PC-9 (cell line): Measurements from ENCODE around the gene VWA5B2. TPM values are rescaled to one million over a fixed set of nuclear protein-coding genes. Genes with fewer than 3 reads are reported as not detected.

Experiments used
- BruUV-seq: library from RNA; stranded (reverse); fragments of 400-500 nt; replicated peaks from 2 replicates; lab custom pipeline; 2021; lab: Mats Ljungman, UMichigan
- CTCF ChIA-PET: fragments of 300-600 bp; sonication (Branson Sonifier 250); formaldehyde crosslinking; loops from one replicate; lab custom pipeline; 2022; ENCODE audit warnings: antibody characterized with exemption; lab: Charles Lee
- POLR2A ChIA-PET: fragments of 300-600 bp; sonication (Branson Sonifier 250); formaldehyde crosslinking; loops from one replicate; lab custom pipeline; 2022; ENCODE audit warnings: antibody characterized with exemption; ENCODE audit not compliant: unreplicated experiment; lab: Charles Lee
- DNase-seq, 2 experiments: peaks; one replicate each; pipeline versions ENCODE4 v3.0.0 to v3.0.0-alpha.2; 2015 to 2022; ENCODE audit warnings: mixed read lengths in 1 of 2
- H2AFZ ChIP-seq: fragments of 200-600 bp; sonication (generic); 2 replicates; pipeline ENCODE4 v1.8.1; 2017; ENCODE audit warnings: antibody characterized with exemption
- H3F3A ChIP-seq: fragments of 200-600 bp; sonication (generic); 2 replicates; pipeline ENCODE4 v1.8.1; 2017; ENCODE audit warnings: antibody characterized with exemption, mild to moderate bottlenecking, low read depth; ENCODE audit not compliant: insufficient read depth
- H3K27ac ChIP-seq: fragments of 200-600 bp; sonication (generic); 2 replicates; pipeline ENCODE4 v1.6.1; 2016; ENCODE audit warnings: mixed run types
- H3K27me3 ChIP-seq: fragments of 200-600 bp; sonication (generic); 2 replicates; pipeline ENCODE4 v1.6.1; 2016; ENCODE audit warnings: low read depth, mixed run types; ENCODE audit not compliant: insufficient read depth
- H3K36me3 ChIP-seq: fragments of 200-600 bp; sonication (generic); 2 replicates; pipeline ENCODE4 v1.6.1; 2016; ENCODE audit warnings: low read depth, mixed run types
- H3K4me1 ChIP-seq: fragments of 200-600 bp; sonication (generic); replicated peaks from 2 replicates; pipeline ENCODE4 v1.6.1; 2016; ENCODE audit warnings: mixed run types; ENCODE audit not compliant: insufficient read depth
- H3K4me2 ChIP-seq: fragments of 200-600 bp; sonication (generic); 2 replicates; pipeline ENCODE4 v1.6.1; 2017; ENCODE audit warnings: mixed run types
- H3K4me3 ChIP-seq: fragments of 200-600 bp; sonication (generic); 2 replicates; pipeline ENCODE4 v1.6.1; 2016; ENCODE audit warnings: mixed run types
- H3K79me2 ChIP-seq: fragments of 200-600 bp; sonication (generic); 2 replicates; pipeline ENCODE4 v1.6.1; 2017; ENCODE audit warnings: low read depth, mixed run types
- H3K9me2 ChIP-seq: fragments of 200-600 bp; sonication (generic); 2 replicates; pipeline ENCODE4 v1.8.1; 2017; ENCODE audit warnings: mild to moderate bottlenecking; ENCODE audit not compliant: insufficient read depth
- H3K9me3 ChIP-seq: fragments of 200-600 bp; sonication (generic); 2 replicates; pipeline ENCODE4 v1.8.1; 2016; ENCODE audit warnings: low read depth; ENCODE audit not compliant: insufficient read depth
- H4K20me1 ChIP-seq: fragments of 200-600 bp; sonication (generic); 2 replicates; pipeline ENCODE4 v1.8.1; 2017; ENCODE audit not compliant: insufficient read depth
- CTCF ChIP-seq: fragments of 200-600 bp; sonication (generic); conservative IDR thresholded peaks from 2 replicates; pipeline ENCODE4 v1.6.1; 2017; ENCODE audit warnings: mixed run types, antibody characterized with exemption, mild to moderate bottlenecking, moderate library complexity
- EZH2 ChIP-seq: fragments of 200-600 bp; sonication (generic); IDR thresholded peaks from 2 replicates; pipeline ENCODE4 v1.8.0; 2017; ENCODE audit warnings: antibody characterized with exemption, low read depth
- intact Hi-C: fragments of 100-400 bp; cut with micrococcal nuclease; formaldehyde crosslinking; loops from one replicate; pipeline ENCODE4 v1.10.0; 2022; ENCODE audit not compliant: unreplicated experiment
- total RNA-seq: library from RNA; stranded (reverse); gene quantifications from 2 replicates; pipeline ENCODE4 v1.2.3, GENCODE V29; 2021

VWA5B2 gene
- total RNA-seq, 1 experiment from 2014 or later = 0.76 TPM

GRCh38 chr3:184186184-184186901 lies 43.0 kb upstream of the VWA5B2 start, which contains the start of gene ABCF3:
TSS of gene ABCF3 (plus strand) at chr3:184186199. CDS start at chr3:184186208, 9 bp downstream.
- Histone ChIP-seq H3K79me2 (peaks cover 36% of the 10 kb centered on the region), H3K4me3 (peak within 1 kb of the TSS; percentile 78), H3F3A (peaks cover 24% of the 10 kb centered on the region), H3K9me3 (no peaks in the 10 kb centered on the region), H3K27ac (peak within 1 kb of the TSS; percentile 74), H3K9me2 (no peaks in the 10 kb centered on the region), H3K36me3 (peaks cover 53% of the 10 kb centered on the region), H3K4me1 (peaks cover 17% of the 10 kb centered on the region), H3K27me3 (no peaks in the 10 kb centered on the region), H4K20me1 (peaks cover 18% of the 10 kb centered on the region), H2AFZ (peak within 1 kb of the TSS; percentile 94), H3K4me2 (peak within 1 kb of the TSS; percentile 96)
- BruUV-seq = no TSS peak
- TF ChIP-seq CTCF (no peak), EZH2 (no peak)
- POLR2A ChIA-PET = interaction anchor here (0.6 to 1.0 kb wide), 6 partner anchors 10 to 792 kb away, joined by 3 to 9 read pairs (median 4); no protein-coding TSS in a partner anchor
- DNase-seq = peak in 1 of 2 experiments; percentile 60
- intact Hi-C loops = loop anchor here (2.0 kb wide), 2 partner anchors 54 to 292 kb away; no protein-coding TSS in a partner anchor
- CTCF ChIA-PET = interaction anchor here (0.6 to 1.9 kb wide), 6 partner anchors 10 to 302 kb away, joined by 3 to 8 read pairs (median 4); partner anchors contain the start of genes AP2M1 and PARL

GRCh38 chr3:184186902-184187207 lies 42.5 kb upstream of the VWA5B2 start:
- peak overlapping the region; percentile 40; the same call in 1 of the 2 replicates for H3K27ac ChIP-seq
- ChIA-PET CTCF (interaction anchor here (0.6 to 1.9 kb wide), 3 partner anchors 24 to 302 kb away, joined by 5 to 8 read pairs (median 5); partner anchors contain the start of gene PARL), POLR2A (no interaction called here)
- intact Hi-C loops = loop anchor here (2.0 kb wide), 2 partner anchors 54 to 292 kb away; no protein-coding TSS in a partner anchor
- peaks cover 18% of the 10 kb centered on the region for H4K20me1 ChIP-seq
- no peak for TF ChIP-seq CTCF
- TF ChIP-seq EZH2 = no peak
- TSS peak; percentile 30 for BruUV-seq
- peak overlapping the region; percentile 78 for H3K4me3 ChIP-seq
- H3F3A ChIP-seq = peaks cover 24% of the 10 kb centered on the region
- no peak for DNase-seq
- H2AFZ ChIP-seq = peak overlapping the region; percentile 93
- peaks cover 17% of the 10 kb centered on the region for H3K4me1 ChIP-seq
- H3K9me2 ChIP-seq = no peaks in the 10 kb centered on the region
- no peaks in the 10 kb centered on the region for H3K27me3 ChIP-seq
- H3K9me3 ChIP-seq = no peaks in the 10 kb centered on the region
- H3K79me2 ChIP-seq = peaks cover 36% of the 10 kb centered on the region
- H3K36me3 ChIP-seq = peaks cover 49% of the 10 kb centered on the region
- H3K4me2 ChIP-seq = peak overlapping the region; percentile 96

- Histone ChIP-seq H3K27me3 (no peaks in the 10 kb centered on the region), H3K36me3 (peaks cover 48% of the 10 kb centered on the region), H3K9me3 (no peaks in the 10 kb centered on the region), H3K9me2 (no peaks in the 10 kb centered on the region), H2AFZ (no peak overlapping the region), H4K20me1 (peaks cover 18% of the 10 kb centered on the region), H3K4me1 (peaks cover 17% of the 10 kb centered on the region), H3K4me2 (no peak overlapping the region; the same call in 1 of the 2 replicates), H3K4me3 (no peak overlapping the region), H3K79me2 (peaks cover 36% of the 10 kb centered on the region), H3K27ac (no peak overlapping the region), H3F3A (peaks cover 23% of the 10 kb centered on the region)
- ChIA-PET CTCF (no interaction called here), POLR2A (interaction anchor here (0.6 kb wide), 1 partner anchor 280 kb away, joined by 3 read pairs; no protein-coding TSS in a partner anchor)
- no TSS peak for BruUV-seq
- no peak for TF ChIP-seq CTCF
- no peak for TF ChIP-seq EZH2
- intact Hi-C loops = no loop called here
- no peak for DNase-seq
Measured at GRCh38 chr3:184188080-184188479, 41.3 kb upstream of the VWA5B2 start.
